K562 (cell line): ENCODE results near the gene ALG8. TPM values are rescaled to one million over a fixed set of nuclear protein-coding genes. Genes with fewer than 3 reads are reported as not detected.
A peak's percentile ranks its signal among the peaks of the same experiment; 100 is the strongest.

ENCODE experiments used
- CAMTA2 ChIP-seq: fragments of 250-450 bp; sonication (Bioruptor Pico); conservative IDR thresholded peaks from 2 replicates; pipeline ENCODE4 v1.5.1; 2022
- CBX2 ChIP-seq: fragments of 200-600 bp; sonication (generic); IDR thresholded peaks from one replicate; pipeline ENCODE4 v1.6.1; 2012; ENCODE audit warnings: mild to moderate bottlenecking, low read length, inconsistent platforms; ENCODE audit not compliant: insufficient read depth, poor library complexity, severe bottlenecking
- CHCHD3 ChIP-seq: fragments of 250-450 bp; sonication (Bioruptor Pico); IDR thresholded peaks from 2 replicates; pipeline ENCODE4 v2.1.2; 2022; ENCODE audit warnings: mild to moderate bottlenecking
- COPS2 ChIP-seq: fragments of 450-650 bp; conservative IDR thresholded peaks from 2 replicates; pipeline ENCODE4 v1.6.1; 2016; ENCODE audit warnings: mild to moderate bottlenecking, moderate library complexity
- CREB1 ChIP-seq, 2 experiments: sonication (generic) in 1 of 2; formaldehyde crosslinking in 1 of 2; IDR thresholded peaks; 2 replicates each; pipeline versions ENCODE4 v1.6.1 to v1.8.0; 2012 to 2022; ENCODE audit warnings: inconsistent platforms in 1 of 2, mild to moderate bottlenecking in 1 of 2, missing genetic modification reagents in 1 of 2, moderate library complexity in 1 of 2
- CREB3 ChIP-seq: fragments of 450-650 bp; conservative IDR thresholded peaks from 2 replicates; pipeline ENCODE4 v1.6.1; 2016; ENCODE audit warnings: missing genetic modification characterization, low read depth, mild to moderate bottlenecking, missing compliant biosample characterization, moderate library complexity
- CREB5 ChIP-seq: fragments of 250-450 bp; sonication (Bioruptor Pico); IDR thresholded peaks from 2 replicates; pipeline ENCODE4 v1.5.0; 2020; ENCODE audit warnings: mild to moderate bottlenecking
- ELK3 ChIP-seq: fragments of 450-650 bp; formaldehyde crosslinking; IDR thresholded peaks from 2 replicates; pipeline ENCODE4 v1.4.0; 2020; ENCODE audit warnings: mild to moderate bottlenecking
- FOS ChIP-seq: IDR thresholded peaks from 3 replicates; pipeline ENCODE4 v1.6.1; 2011; ENCODE audit not compliant: insufficient read length; ENCODE audit errors: extremely low read depth
- FOXJ3 ChIP-seq: sonication (generic); formaldehyde crosslinking; IDR thresholded peaks from 2 replicates; pipeline ENCODE4 v1.4.0; 2020; ENCODE audit warnings: mild to moderate bottlenecking, missing genetic modification reagents
- FOXP4 ChIP-seq: sonication (generic); formaldehyde crosslinking; IDR thresholded peaks from 2 replicates; pipeline ENCODE4 v1.8.0; 2022; ENCODE audit warnings: mild to moderate bottlenecking, missing genetic modification reagents, borderline replicate concordance
- HCFC1 ChIP-seq: IDR thresholded peaks from 2 replicates; pipeline ENCODE4 v1.6.1; 2012; ENCODE audit warnings: low read depth, low read length, improper control_type of control experiment
- KDM1A ChIP-seq, 2 experiments: fragments of 450-650 bp; IDR thresholded peaks; 2 replicates each; pipeline ENCODE4 v1.6.1; 2016; ENCODE audit warnings: mild to moderate bottlenecking in 2 of 2
- MEIS2 ChIP-seq: fragments of 450-650 bp; IDR thresholded peaks from 2 replicates; pipeline ENCODE4 v1.6.1; 2014; ENCODE audit warnings: mild to moderate bottlenecking; ENCODE audit not compliant: partially characterized antibody
- NFIC ChIP-seq: fragments of 450-650 bp; IDR thresholded peaks from 2 replicates; pipeline ENCODE4 v1.6.1; 2017; ENCODE audit warnings: mild to moderate bottlenecking, inconsistent platforms
- NUFIP1 ChIP-seq: fragments of 450-650 bp; IDR thresholded peaks from 2 replicates; pipeline ENCODE4 v1.6.1; 2018; ENCODE audit not compliant: partially characterized antibody
- PHF8 ChIP-seq: fragments of 200-600 bp; sonication (generic); IDR thresholded peaks from 2 replicates; pipeline ENCODE4 v1.6.1; 2012; ENCODE audit warnings: mixed run types, mild to moderate bottlenecking, inconsistent platforms, low read length, moderate library complexity, borderline replicate concordance
- PTBP1 ChIP-seq: fragments of 200-400 bp; formaldehyde crosslinking; IDR thresholded peaks from 2 replicates; pipeline ENCODE4 v1.6.1; 2017; ENCODE audit warnings: low read depth, low read length
- TEAD2 ChIP-seq: fragments of 450-650 bp; IDR thresholded peaks from 2 replicates; pipeline ENCODE4 v1.6.1; 2016; ENCODE audit warnings: missing genetic modification characterization, control low read depth, missing compliant biosample characterization
- ZKSCAN3 ChIP-seq: fragments of 250-450 bp; sonication (Bioruptor Pico); IDR thresholded peaks from 2 replicates; pipeline ENCODE4 v1.4.0; 2020
- ZNF384 ChIP-seq: IDR thresholded peaks from 2 replicates; pipeline ENCODE4 v1.6.1; 2012; ENCODE audit warnings: low read depth, low read length, improper control_type of control experiment
- ZNF75A ChIP-seq: fragments of 450-650 bp; formaldehyde crosslinking; IDR thresholded peaks from 2 replicates; pipeline ENCODE4 v1.4.0; 2020; ENCODE audit warnings: mild to moderate bottlenecking
- ZNF764 ChIP-seq: fragments of 250-450 bp; sonication (Bioruptor Pico); IDR thresholded peaks from 2 replicates; pipeline ENCODE4 v1.4.0; 2020; ENCODE audit warnings: low read depth, mild to moderate bottlenecking, moderate library complexity
- polyA plus RNA-seq, 8 experiments: library from polyadenylated mRNA; depleted of rRNA in 4 of 8; stranded (reverse) in 5 of 8; unstranded in 3 of 8; fragments of >200 nt; fragmentation: Nextera tagmentation in 2 of 8; fragmentation: Illumina TruSeq in 1 of 8; extraction: Ambion mirVana in 2 of 8; extraction: Trizol in 1 of 8; gene quantifications; 2 replicates each; pipeline versions ENCODE4 v1.2.1 to v1.2.3, GENCODE V29; 2011 to 2014; ENCODE audit warnings: inconsistent platforms in 1 of 8, missing spikeins in 1 of 8
- total RNA-seq, 7 experiments: library from RNA; depleted of rRNA in 6 of 7; stranded (reverse); fragments of >200 nt in 6 of 7; fragmentation: Illumina TruSeq in 2 of 7; extraction: Trizol in 2 of 7; gene quantifications; 2 replicates each; pipeline versions ENCODE4 v1.2.1 to v1.2.3, GENCODE V29; 2011 to 2021; ENCODE audit warnings: low replicate concordance in 1 of 7

The ALG8 gene
- total and polyA plus RNA-seq, 9 of the 15 experiments (the other 6 are each of a cell fraction or from before 2014, with no cell fraction given) = 59.3 to 189 (median 106) TPM

GRCh38 chr11:78139422-78140391 lies at the start of gene ALG8 (continued):
- TF ChIP-seq CREB3 = no peak
- no peak for TF ChIP-seq ZNF75A (CRISPR knock-in tag)
- no peak for TF ChIP-seq ZNF764 (CRISPR knock-in tag)
- TF ChIP-seq PTBP1 = no peak
- no peak for TF ChIP-seq ZKSCAN3
- TF ChIP-seq COPS2 = no peak
- TF ChIP-seq CBX2 = no peak
- peak; percentile 64; the same call in 1 of the 2 replicates for TF ChIP-seq FOXP4 (CRISPR knock-in tag)
- TF ChIP-seq CREB5 (CRISPR knock-in tag) = no peak
- peak; percentile 65 for TF ChIP-seq ZNF384
- TF ChIP-seq FOS = no peak
- TF ChIP-seq PHF8 = peak; percentile 92
- peak; percentile 89 for TF ChIP-seq MEIS2
- TF ChIP-seq TEAD2 (tag) = no peak
- peak; percentile 15; the same call in 1 of the 2 replicates for TF ChIP-seq NFIC
- TF ChIP-seq NUFIP1 = no peak
- TF ChIP-seq CAMTA2 (CRISPR knock-in tag) = 0 out of 2 replicates have a peak, but pooled peaks have one; percentile 62
- TF ChIP-seq CREB1 (IDR thresholded peaks at IDR 0.05) = peak; percentile 62
- TF ChIP-seq CREB1 (CRISPR knock-in tag; IDR thresholded peaks at IDR 0.05) = peak; percentile 45; the same call in 1 of the 2 replicates
- peak; percentile 83 for TF ChIP-seq HCFC1
- no peak for TF ChIP-seq KDM1A (IDR thresholded peaks at IDR 0.05)
- TF ChIP-seq ELK3 (CRISPR knock-in tag) = no peak
- no peak for TF ChIP-seq FOXJ3
- TF ChIP-seq CHCHD3 (CRISPR knock-in tag) = 0 out of 2 replicates have a peak, but pooled peaks have one; percentile 5
